ENCODE data around the gene IL34.

DNA sequence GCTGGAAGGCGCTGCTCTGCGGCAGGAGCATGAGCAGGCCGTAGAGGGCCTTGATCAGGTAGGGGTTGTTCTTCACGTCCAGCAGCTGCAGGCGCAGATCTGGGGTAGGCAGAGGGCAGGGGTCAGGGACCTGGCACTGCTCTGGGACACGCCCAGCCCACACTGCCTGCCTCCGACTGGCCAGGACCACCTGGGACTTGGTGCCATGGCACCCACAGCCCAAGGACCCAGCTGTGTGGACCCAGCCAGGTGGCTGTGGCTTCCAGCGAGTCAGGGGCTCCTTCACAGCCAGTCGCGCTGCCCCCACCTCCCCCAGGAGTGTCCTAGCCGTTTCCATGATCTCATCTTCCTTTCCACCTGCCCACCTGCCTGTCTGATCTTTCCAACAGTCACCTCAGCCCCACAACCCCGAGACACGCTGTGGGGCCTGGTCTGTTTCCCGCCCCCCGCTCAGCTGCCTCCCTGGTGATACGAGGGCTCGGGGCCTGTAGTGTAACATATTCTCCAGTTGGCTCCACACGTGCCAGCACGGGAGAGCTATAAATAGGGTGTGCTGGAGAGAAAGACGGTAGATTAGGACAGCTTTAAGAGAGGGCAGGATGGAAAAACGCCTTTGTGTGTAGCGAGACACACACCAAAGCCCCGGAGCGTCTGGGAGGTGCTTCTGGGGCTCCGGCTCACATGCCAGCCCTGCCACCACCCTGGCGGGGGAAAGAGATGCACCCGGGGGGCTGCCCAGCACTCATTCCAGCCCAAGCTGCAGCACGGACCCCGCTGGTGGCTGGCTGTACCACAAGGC lies 46.7 kb downstream of the IL34 start:
- TF ChIP-seq, protein P1, sequence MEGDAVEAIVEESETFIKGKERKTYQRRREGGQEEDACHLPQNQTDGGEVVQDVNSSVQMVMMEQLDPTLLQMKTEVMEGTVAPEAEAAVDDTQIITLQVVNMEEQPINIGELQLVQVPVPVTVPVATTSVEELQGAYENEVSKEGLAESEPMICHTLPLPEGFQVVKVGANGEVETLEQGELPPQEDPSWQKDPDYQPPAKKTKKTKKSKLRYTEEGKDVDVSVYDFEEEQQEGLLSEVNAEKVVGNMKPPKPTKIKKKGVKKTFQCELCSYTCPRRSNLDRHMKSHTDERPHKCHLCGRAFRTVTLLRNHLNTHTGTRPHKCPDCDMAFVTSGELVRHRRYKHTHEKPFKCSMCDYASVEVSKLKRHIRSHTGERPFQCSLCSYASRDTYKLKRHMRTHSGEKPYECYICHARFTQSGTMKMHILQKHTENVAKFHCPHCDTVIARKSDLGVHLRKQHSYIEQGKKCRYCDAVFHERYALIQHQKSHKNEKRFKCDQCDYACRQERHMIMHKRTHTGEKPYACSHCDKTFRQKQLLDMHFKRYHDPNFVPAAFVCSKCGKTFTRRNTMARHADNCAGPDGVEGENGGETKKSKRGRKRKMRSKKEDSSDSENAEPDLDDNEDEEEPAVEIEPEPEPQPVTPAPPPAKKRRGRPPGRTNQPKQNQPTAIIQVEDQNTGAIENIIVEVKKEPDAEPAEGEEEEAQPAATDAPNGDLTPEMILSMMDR (conservative IDR thresholded peaks at IDR 0.05; ENCODE audit: low read depth in 2 of 2): no peak
- no peak for TF ChIP-seq POLR2AphosphoS5 (IDR thresholded peaks at IDR 0.05; ENCODE audit: low read depth)
- TF ChIP-seq NANOG (IDR thresholded peaks at IDR 0.05; ENCODE audit: borderline replicate concordance): no peak
- TF ChIP-seq, protein P2, sequence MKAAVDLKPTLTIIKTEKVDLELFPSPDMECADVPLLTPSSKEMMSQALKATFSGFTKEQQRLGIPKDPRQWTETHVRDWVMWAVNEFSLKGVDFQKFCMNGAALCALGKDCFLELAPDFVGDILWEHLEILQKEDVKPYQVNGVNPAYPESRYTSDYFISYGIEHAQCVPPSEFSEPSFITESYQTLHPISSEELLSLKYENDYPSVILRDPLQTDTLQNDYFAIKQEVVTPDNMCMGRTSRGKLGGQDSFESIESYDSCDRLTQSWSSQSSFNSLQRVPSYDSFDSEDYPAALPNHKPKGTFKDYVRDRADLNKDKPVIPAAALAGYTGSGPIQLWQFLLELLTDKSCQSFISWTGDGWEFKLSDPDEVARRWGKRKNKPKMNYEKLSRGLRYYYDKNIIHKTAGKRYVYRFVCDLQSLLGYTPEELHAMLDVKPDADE (IDR thresholded peaks at IDR 0.05): no peak
- no peak for TF ChIP-seq EZH2 (IDR thresholded peaks at IDR 0.05; ENCODE audit: low read depth, unreplicated experiment)
- TF ChIP-seq EZH2phosphoT487 (IDR thresholded peaks at IDR 0.05; ENCODE audit: unreplicated experiment): no peak
- TF ChIP-seq CREB1 (CRISPR knock-in tag; IDR thresholded peaks at IDR 0.05; ENCODE audit: low read depth): no peak
- TF ChIP-seq, protein P3, sequence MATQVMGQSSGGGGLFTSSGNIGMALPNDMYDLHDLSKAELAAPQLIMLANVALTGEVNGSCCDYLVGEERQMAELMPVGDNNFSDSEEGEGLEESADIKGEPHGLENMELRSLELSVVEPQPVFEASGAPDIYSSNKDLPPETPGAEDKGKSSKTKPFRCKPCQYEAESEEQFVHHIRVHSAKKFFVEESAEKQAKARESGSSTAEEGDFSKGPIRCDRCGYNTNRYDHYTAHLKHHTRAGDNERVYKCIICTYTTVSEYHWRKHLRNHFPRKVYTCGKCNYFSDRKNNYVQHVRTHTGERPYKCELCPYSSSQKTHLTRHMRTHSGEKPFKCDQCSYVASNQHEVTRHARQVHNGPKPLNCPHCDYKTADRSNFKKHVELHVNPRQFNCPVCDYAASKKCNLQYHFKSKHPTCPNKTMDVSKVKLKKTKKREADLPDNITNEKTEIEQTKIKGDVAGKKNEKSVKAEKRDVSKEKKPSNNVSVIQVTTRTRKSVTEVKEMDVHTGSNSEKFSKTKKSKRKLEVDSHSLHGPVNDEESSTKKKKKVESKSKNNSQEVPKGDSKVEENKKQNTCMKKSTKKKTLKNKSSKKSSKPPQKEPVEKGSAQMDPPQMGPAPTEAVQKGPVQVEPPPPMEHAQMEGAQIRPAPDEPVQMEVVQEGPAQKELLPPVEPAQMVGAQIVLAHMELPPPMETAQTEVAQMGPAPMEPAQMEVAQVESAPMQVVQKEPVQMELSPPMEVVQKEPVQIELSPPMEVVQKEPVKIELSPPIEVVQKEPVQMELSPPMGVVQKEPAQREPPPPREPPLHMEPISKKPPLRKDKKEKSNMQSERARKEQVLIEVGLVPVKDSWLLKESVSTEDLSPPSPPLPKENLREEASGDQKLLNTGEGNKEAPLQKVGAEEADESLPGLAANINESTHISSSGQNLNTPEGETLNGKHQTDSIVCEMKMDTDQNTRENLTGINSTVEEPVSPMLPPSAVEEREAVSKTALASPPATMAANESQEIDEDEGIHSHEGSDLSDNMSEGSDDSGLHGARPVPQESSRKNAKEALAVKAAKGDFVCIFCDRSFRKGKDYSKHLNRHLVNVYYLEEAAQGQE (IDR thresholded peaks at IDR 0.05; ENCODE audit: unreplicated experiment): no peak
- TF ChIP-seq JUNB (IDR thresholded peaks at IDR 0.05; ENCODE audit: unreplicated experiment): no peak
- no peak for TF ChIP-seq ZNF114 (CRISPR knock-in tag; IDR thresholded peaks at IDR 0.05)
- no peak for TF ChIP-seq ZNF331 (CRISPR knock-in tag; IDR thresholded peaks at IDR 0.05; ENCODE audit: low read depth)
- no peak for TF ChIP-seq STAT1 (IDR thresholded peaks at IDR 0.05; ENCODE audit: unreplicated experiment)
- TF ChIP-seq, protein P4, sequence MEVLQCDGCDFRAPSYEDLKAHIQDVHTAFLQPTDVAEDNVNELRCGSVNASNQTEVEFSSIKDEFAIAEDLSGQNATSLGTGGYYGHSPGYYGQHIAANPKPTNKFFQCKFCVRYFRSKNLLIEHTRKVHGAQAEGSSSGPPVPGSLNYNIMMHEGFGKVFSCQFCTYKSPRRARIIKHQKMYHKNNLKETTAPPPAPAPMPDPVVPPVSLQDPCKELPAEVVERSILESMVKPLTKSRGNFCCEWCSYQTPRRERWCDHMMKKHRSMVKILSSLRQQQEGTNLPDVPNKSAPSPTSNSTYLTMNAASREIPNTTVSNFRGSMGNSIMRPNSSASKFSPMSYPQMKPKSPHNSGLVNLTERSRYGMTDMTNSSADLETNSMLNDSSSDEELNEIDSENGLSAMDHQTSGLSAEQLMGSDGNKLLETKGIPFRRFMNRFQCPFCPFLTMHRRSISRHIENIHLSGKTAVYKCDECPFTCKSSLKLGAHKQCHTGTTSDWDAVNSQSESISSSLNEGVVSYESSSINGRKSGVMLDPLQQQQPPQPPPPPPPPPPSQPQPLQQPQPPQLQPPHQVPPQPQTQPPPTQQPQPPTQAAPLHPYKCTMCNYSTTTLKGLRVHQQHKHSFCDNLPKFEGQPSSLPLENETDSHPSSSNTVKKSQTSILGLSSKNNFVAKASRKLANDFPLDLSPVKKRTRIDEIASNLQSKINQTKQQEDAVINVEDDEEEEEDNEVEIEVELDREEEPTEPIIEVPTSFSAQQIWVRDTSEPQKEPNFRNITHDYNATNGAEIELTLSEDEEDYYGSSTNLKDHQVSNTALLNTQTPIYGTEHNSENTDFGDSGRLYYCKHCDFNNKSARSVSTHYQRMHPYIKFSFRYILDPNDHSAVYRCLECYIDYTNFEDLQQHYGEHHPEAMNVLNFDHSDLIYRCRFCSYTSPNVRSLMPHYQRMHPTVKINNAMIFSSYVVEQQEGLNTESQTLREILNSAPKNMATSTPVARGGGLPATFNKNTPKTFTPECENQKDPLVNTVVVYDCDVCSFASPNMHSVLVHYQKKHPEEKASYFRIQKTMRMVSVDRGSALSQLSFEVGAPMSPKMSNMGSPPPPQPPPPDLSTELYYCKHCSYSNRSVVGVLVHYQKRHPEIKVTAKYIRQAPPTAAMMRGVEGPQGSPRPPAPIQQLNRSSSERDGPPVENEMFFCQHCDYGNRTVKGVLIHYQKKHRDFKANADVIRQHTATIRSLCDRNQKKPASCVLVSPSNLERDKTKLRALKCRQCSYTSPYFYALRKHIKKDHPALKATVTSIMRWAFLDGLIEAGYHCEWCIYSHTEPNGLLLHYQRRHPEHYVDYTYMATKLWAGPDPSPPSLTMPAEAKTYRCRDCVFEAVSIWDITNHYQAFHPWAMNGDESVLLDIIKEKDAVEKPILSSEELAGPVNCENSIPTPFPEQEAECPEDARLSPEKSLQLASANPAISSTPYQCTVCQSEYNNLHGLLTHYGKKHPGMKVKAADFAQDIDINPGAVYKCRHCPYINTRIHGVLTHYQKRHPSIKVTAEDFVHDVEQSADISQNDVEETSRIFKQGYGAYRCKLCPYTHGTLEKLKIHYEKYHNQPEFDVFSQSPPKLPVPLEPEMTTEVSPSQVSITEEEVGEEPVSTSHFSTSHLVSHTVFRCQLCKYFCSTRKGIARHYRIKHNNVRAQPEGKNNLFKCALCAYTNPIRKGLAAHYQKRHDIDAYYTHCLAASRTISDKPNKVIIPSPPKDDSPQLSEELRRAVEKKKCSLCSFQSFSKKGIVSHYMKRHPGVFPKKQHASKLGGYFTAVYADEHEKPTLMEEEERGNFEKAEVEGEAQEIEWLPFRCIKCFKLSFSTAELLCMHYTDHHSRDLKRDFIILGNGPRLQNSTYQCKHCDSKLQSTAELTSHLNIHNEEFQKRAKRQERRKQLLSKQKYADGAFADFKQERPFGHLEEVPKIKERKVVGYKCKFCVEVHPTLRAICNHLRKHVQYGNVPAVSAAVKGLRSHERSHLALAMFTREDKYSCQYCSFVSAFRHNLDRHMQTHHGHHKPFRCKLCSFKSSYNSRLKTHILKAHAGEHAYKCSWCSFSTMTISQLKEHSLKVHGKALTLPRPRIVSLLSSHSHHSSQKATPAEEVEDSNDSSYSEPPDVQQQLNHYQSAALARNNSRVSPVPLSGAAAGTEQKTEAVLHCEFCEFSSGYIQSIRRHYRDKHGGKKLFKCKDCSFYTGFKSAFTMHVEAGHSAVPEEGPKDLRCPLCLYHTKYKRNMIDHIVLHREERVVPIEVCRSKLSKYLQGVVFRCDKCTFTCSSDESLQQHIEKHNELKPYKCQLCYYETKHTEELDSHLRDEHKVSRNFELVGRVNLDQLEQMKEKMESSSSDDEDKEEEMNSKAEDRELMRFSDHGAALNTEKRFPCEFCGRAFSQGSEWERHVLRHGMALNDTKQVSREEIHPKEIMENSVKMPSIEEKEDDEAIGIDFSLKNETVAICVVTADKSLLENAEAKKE (CRISPR knock-in tag; IDR thresholded peaks at IDR 0.05): no peak

Data from GM23338 (cell line).